ENCODE data around the gene GOT1.

Gene GOT1

GRCh38 chr10:99374526-99374925 is 55.9 kb downstream of the GOT1 start:
- no peak for TF ChIP-seq CTCF (conservative IDR thresholded peaks at IDR 0.05; ENCODE audit: low read depth, low read length)
- DNase-seq (ENCODE audit: low read depth) = peak; percentile 78
- no peak overlapping the region for H3K4me3 ChIP-seq (ENCODE audit: low read length)

GRCh38 chr10:99372546-99373271 is 57.7 kb downstream of the GOT1 start:
- H3K4me3 ChIP-seq (ENCODE audit: low read length) = no peak overlapping the region
- TF ChIP-seq CTCF (conservative IDR thresholded peaks at IDR 0.05; ENCODE audit: low read depth, low read length) = no peak
- DNase-seq (ENCODE audit: low read depth) = no peak

- peak; percentile 57 for TF ChIP-seq CTCF (conservative IDR thresholded peaks at IDR 0.05; ENCODE audit: low read depth, low read length)
- no peak for DNase-seq (ENCODE audit: low read depth)
- no peak overlapping the region for H3K4me3 ChIP-seq (ENCODE audit: low read length)
These were observed 59.4 kb downstream of the GOT1 start for GRCh38 chr10:99370993-99371392.

- TF ChIP-seq CTCF (conservative IDR thresholded peaks at IDR 0.05; ENCODE audit: low read depth, low read length) = no peak
- H3K4me3 ChIP-seq (ENCODE audit: low read length) = no peak overlapping the region
- no peak for DNase-seq (ENCODE audit: low read depth)
These were observed 60.9 kb downstream of the GOT1 start for GRCh38 chr10:99369551-99369950.

- no peak overlapping the region for H3K4me3 ChIP-seq (ENCODE audit: low read length)
- DNase-seq (ENCODE audit: low read depth) = no peak
- TF ChIP-seq CTCF (conservative IDR thresholded peaks at IDR 0.05; ENCODE audit: low read depth, low read length) = no peak
These were observed 61.3 kb downstream of the GOT1 start for GRCh38 chr10:99369126-99369525.

GRCh38 chr10:99368646-99369045 is 61.8 kb downstream of the GOT1 start:
- no peak for TF ChIP-seq CTCF (conservative IDR thresholded peaks at IDR 0.05; ENCODE audit: low read depth, low read length)
- no peak overlapping the region for H3K4me3 ChIP-seq (ENCODE audit: low read length)
- DNase-seq (ENCODE audit: low read depth) = no peak

- no peak for DNase-seq (ENCODE audit: low read depth)
- no peak overlapping the region for H3K4me3 ChIP-seq (ENCODE audit: low read length)
- TF ChIP-seq CTCF (conservative IDR thresholded peaks at IDR 0.05; ENCODE audit: low read depth, low read length) = no peak
These were observed 63.8 kb downstream of the GOT1 start for GRCh38 chr10:99366666-99367065.
